HG02840 (cell line): ENCODE results near the gene CNGA1.
A peak's percentile ranks its signal among the peaks of the same experiment; 100 is the strongest.
"Not testable (repeated sequence)": the region's sequence is repeated elsewhere in the genome, so short reads cannot be mapped to it uniquely, and the experiment has no call there.

Source experiments
- ATAC-seq: cut with Tn5 transposase; IDR thresholded peaks from one replicate; pipeline ENCODE4 v1.9.1; 2021; ENCODE audit warnings: mild to moderate bottlenecking, moderate library complexity, moderate number of reproducible peaks; ENCODE audit not compliant: unreplicated experiment, low FRiP score

CNGA1 gene

DNA sequence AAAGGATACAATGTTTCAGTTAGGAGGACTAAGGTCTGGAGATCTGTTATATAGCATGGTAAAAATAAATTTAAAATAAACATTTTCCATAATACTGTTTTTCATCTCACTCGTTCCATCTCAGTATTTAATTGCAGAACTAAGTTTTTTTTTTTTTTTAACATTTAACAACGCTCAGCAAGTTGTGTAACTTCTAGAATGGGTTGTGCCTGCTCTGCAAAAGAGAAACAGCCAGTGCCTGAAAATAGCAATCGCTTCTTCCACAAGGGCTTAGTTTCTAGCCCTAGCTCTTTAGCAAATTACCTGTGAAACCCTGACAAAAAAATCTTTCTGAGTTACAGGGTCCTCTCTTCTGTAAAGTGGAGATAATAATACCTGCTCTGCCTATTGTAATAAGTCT lies 41.9 kb downstream of the CNGA1 start:
- ATAC-seq, result no peak

DNA sequence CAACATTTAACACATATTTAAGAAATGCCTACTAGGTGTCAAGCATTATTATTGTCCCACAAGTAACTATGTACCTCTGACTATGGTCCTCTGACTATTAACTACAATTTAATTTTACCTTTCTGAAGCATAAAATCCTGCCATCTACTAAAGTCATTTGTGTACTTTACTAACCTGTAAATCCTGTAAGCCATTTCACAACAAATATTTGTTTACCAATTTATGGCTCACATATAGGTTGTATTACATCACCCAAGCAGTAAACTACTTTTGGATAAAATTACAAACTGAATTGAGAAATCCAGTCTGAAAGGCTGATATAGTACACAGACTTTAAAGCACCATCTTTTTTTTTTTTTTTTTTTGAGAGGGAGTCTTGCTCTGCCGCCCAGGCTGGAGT lies 43.8 kb downstream of the CNGA1 start:
- no peak for ATAC-seq

DNA sequence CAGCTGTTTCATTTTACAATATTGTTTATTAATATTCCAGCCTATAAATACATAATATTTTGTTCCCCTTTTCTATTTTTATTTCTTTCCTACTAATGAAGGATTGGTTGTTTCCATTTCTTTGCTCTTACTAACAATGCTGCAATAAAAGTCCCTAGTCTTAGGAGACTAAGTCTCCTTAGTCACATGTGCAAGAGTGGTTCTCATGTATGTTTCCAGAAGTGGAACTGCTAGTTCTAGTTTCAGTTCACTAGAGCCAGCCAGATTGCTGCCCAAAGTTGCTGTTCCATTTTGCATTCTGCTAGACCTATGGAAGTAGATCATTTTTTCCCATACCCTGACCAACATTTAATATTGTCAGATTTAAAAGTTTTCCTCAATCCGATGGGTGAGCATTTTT lies 44.3 kb downstream of the CNGA1 start:
- ATAC-seq, result no peak

DNA sequence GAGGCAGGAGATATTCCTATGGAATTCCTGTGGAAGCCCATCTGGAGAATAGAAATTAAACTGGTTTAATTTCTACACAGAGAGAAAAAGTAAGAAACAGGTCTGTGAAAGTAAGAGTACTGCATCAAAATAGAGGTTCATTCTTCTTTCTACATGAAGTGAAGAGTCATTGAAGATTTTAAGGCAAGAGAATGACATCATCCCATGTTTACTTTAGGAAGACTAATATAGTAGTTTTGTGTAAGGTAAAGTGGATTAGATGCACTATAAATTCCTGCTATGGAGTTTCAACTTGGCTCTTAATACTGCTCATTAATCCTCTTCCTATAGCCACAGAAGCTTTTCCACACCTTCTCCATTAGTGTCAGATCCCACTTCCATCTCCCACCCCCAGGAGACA lies 47.6 kb downstream of the CNGA1 start:
- ATAC-seq, result no peak

DNA sequence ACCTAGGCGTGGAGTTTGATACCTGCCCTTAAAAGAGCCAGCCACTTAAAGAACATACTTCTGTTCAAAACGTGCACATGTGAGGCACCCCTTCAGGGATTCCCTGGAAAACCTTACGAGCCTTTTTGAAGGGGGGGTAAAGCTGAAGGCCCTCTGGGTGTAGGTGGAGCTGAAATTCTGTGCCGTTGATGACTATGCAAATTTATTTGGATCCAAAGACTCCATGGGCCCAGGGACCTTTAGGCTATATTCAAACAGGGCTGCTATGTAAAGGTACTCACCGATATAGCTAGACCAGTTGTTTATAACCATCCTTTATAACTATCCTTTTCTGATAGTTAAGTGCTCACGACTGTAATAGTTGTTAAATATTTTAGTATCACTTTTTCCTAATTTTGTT lies 61.8 kb downstream of the CNGA1 start:
- no peak for ATAC-seq

DNA sequence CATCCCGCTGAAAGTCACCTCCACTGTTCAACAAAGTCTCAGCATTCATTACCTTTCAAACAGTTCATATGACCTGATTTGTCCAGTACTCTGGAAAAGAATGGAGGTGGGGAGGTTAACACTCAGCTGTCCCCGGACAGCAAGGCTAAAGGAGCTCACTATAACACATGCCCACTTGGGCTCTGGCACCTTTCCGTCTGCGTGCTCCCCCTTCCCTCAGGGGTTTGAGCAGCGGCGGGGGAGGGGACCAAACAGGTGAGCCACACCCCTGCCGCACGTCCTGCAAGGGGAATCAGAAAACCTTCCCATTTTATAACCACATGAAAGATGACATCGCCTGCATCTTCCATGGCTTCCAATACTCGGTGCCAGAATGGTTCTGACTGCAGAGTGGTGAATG lies 62.2 kb downstream of the CNGA1 start:
- ATAC-seq, result no peak

DNA sequence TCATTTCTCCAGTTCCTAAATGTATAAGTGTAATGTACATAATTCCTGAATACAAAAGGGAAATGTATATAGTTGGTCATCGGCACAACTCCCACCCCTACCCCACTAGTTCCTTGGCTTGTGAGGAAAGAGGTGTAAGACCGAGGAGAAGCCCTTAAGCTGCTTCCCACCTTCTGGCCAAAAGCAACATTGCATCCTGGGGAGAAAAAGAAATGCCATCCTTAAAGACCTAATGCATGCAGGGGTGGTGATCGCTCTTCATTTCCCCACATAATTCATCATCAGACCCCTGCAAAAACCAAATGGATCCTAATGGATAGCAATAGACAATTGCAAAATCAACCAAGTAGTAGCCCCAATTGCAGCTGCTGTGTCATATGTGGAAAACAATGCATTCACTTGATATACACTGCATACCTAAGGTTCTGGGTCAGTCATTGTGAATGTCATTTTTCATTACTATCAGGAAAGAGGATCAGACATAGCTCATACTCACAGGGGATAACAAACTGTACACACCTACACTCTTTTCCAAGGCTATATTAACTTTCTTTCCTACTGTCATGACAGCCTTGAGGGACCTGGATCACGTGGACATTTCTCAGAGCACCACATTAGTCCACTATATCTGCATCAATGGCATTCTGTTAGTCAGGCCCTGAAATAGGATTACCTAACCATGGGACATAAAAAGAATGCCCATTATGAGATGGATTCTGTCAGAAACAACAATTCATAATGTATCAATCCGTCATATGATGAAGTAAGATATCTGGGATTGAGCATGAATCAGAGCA lies 70.4 kb downstream of the CNGA1 start:
- no peak for ATAC-seq

DNA sequence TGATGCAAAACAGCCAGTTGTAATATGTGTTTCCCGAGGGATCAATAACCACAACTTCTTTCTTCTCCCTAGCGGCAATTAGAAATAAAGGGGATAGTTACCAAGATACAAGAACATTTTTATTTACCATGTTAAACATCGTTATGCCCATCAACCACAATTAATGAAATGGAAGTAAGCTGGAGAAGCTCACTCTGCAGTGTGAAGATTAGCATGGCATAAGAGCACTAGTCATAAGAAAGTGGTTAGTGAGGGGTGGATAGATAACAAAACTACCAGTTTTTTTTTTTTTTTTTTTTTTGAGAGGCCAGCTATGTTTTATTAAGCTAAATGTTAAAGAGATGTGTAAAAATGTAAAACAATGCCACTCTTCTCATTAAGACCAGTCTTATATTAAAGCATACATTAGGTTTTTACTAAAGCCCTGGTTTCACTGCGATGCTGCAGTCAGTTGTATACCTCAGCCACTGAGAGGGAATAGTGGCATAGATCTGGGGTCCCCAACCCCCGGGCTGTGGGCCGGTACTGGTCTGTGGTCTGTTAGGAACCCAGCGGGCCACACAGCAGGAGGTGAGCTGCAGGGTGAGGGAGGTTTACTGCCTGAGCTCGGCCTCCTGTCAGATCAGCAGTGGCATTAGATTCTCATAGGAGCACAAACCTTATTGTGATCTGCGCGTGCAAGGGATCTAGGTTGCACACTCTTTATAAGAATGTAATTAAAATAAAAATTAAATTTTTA lies 74.2 kb downstream of the CNGA1 start:
- ATAC-seq, result no peak

DNA sequence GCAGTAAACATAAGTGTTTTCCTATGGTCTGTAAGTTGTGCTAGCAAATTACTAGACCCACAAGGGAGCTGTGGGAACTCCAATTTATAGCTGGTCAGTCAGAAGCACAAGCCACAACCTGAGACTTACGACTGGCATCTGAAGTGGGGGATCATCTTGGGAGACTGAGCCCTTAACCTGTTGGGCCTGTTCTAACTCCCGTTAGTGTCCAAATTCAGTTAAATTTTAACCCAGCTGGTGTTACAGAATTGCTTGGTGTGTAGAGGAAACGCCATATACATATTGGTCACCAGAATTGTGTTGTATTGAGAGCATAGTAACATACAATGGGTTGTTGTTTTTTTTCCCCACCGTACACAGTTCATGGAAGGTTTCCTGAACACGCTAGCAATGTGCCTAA lies 77.0 kb downstream of the CNGA1 start:
- ATAC-seq, result no peak

DNA sequence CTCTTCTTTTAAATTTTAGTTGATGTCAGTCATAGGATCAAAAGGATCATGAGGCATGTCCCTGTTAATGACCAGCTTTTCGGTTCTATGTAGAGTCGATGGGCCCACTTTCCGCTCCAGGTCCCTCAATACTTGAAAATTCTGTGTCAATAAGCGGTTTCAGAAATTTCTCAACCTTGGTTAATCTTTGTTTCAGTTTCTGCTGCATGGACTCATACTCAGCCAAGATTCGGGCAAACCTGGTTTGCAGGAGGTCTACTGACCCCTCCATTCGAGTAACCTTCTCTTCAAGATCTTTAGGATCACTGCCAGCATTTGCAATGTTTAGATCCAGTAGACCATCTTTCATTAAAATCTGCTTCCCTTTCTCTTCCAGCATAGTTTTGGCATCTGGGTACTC lies 80.1 kb downstream of the CNGA1 start:
- ATAC-seq, result no peak

DNA sequence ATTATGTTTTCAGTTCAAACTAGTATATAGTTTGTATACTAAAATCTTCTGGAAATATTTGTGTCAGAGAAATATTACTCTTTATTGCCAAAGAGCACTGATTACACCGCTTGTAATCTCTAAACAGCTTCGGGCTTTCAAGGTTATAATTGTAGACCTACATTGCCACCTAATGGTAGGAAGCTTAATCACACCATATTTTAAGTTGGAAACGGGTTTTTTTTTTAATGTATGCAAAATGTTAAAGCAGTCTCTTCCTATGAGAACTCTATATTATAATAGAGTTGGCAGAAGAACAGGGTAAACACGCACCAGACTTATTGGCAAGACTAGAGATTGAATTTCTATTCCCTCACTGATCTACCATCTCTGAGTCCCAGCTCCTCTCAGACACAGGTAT lies 82.6 kb downstream of the CNGA1 start:
- no peak for ATAC-seq

DNA sequence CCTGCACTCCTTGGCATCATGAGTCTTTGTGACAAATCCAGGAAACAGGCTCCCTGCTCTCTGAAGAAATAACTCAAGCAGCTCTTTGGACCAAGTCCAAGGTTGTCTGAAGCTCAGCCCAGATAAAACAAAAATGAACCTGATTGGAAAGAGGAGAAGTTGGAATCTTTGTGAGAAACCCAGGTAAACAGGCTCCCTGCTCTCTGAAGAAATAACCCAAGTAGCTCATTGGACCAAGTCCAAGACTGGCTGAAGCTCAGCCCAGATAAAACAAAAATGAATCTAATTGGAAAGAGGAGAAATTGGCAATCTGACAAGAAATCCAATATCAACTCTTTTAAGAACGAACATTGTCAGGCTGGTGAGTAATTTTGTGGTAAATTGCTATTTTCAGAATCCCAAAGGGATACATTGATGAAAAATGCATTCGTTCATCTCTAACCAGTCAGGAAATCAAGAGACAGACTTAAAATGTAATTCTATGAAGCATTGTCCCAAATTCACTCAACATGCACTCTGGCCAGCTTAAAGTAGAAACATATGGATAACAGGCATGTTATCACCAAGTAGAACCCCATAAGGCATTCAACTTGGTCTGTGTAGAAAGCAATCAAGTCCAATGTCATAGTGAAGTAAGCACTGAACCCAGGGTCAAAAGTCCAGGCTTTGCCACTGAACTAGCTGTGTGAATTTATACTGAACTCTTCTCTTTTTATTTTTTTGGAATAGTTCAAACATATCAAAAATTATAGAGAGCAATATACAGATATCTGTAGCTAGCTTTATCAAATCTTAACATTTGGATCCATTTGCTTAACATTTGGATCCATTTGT lies 85.3 kb downstream of the CNGA1 start:
- no peak for ATAC-seq

DNA sequence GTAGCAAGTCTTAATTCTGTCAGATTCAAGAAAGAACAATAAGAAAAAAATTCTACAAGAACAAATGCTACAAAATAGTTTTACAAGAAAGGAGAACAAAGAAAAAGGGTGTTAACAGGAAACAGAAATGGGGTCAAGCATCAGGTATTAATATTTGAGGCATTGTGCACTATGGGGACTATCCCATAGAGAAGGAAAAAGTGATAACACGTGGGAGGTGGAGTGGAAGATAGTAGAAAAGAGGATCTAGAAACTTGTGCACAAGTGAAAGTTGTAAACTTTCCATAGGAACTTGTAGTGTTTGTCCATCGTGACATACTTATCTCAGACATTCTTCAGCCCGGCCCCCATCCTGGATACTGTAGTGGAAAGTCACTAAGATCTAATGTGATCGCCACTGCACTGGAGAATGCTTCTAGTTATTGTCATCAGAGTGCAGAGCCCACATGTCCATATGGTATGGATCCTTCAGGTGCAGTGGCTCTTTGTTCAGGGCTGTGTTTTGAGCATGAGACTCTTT lies 86.7 kb downstream of the CNGA1 start:
- no peak for ATAC-seq

DNA sequence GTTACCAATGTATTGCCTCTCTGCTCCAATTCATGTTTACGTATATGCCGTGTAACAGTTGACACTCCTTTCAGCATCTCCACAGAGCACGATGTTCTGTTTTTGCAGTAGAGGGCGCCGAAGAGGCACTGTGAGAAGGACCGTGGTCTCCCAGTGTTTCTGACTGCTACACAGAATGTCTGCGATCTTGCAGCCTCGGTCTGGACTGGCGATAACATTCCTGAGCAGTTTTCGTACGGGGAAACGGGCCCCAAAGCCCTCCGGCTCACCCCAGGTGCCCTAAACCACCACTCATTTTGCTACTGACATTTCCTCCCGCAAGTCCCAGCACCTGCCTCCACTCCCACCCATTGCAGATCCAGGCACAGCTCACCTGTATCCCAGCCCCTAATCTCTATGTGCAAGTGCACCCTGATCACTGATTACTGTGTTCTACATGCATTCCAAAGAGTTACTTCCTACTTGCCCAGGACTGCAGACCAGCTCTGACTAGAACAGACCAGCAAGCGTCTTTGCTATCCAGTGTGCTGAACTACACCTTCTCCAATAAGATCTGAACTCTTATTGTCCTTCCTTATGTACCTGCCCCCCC lies 89.7 kb downstream of the CNGA1 start:
- ATAC-seq, result peak; percentile 80

DNA sequence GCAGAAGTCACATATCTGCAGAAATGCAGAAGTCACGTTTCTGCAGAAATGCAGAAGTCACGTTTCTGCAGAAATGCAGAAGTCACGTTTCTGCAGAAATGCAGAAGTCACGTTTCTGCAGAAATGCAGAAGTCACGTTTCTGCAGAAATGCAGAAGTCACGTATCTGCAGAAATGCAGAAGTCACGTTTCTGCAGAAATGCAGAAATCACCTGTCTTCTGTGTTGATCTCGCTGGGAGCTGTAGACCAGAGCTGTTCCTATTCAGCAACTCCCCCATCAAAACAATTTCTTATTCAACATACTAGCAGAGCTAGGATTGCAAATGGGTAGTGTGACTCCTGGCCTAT lies 93.2 kb downstream of the CNGA1 start:
- ATAC-seq, result not testable (repeated sequence)

DNA sequence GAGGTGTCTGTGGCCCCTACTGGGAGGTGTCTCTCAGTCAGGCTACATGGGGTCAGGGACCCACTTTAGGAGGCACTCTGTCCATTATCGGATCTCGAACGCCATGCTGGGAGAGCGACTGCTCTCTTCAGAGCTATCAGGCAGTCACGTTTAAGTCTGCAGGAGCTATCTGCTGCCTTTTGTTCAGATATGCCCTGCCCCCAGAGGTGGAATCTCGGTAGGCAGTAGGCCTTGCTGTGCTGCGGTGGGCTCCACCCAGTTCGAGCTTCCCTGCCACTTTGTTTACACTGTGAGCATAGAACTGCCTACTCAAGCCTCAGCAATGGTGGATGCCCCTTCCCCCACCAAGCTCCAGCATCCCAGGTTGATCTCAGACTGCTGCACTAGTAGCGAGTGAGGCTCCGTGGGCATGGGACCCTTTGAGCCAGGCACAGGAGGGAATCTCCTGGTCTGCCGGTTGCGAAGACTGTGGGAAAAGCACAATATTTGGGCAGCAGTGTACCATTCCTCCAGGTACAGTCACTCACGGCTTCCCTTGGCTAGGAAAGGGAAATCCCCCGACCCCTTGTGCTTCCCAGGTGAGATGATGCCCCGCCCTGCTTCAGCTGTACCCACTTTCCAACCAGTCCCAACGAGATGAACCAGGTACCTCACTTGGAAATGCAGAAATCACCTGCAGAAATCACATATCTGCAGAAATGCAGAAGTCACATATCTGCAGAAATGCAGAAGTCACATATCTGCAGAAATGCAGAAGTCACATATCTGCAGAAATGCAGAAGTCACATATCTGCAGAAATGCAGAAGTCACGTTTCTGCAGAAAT lies 93.8 kb downstream of the CNGA1 start:
- ATAC-seq, result not testable (repeated sequence)

DNA sequence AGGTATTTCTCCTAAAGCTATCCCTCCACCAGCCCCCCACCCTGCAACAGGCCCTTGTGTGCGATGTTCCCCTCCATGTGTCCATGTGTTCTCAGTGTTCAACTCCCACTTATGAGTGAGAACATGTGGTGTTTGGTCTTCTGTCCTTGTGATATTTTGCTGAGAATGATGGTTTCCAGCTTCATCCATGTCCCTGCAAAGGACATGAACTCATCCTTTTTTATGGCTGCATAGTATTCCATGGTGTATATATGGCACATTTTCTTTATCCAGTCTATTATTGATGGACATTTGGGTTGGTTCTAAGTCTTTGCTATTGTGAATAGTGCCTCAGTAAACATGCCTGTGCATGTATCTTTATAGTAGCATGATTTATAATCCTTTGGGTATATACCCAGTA lies 99.3 kb downstream of the CNGA1 start:
- ATAC-seq, result not testable (repeated sequence)

DNA sequence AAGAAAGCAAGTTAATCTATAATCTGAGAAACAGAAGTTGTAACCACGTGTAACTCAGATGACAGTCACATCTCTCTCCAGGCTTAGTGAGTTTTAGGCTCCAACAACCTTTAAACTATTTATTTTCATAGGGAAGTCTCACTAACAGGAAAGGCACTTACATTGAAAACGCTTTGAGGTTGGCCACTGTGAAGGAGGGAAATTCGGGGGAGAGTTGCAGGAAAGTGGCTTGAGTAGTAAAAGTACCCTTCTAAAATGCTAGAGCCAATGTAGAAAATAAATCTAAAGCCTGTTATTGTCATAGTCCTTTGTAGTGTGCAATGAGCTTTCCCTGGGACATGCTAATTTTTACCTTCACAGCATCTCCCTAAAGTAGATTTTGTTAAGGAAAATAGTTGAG lies 101.1 kb downstream of the CNGA1 start:
- ATAC-seq, result no peak

DNA sequence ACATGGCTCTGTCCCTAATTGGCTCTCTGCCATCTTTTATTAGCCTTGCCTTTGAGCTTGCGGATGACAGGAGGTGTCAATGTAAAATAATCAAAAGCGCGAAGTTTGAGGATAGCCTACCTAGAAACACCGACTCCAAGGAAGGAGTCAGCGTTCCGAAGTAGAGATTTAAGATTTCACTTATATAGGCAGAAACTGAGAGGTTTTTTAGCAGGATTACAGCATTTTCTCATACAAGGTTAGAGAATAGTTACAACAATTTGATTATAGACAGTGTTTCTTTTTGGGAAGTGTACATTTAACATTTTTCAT lies 101.6 kb downstream of the CNGA1 start:
- peak; percentile 13 for ATAC-seq
